T-cell (primary cell): ENCODE measurements around the gene MTMR2. TPM values are rescaled to one million over a fixed set of nuclear protein-coding genes. Genes with fewer than 3 reads are reported as not detected.

Source experiments
- ATAC-seq, 4 experiments: fragments of 200-7000 bp in 3 of 4; fragments of 150-1000 bp in 1 of 4; cut with Tn5 transposase; replicated peaks in 1 of 4; 1 replicate in 3 of 4; 2 replicates in 1 of 4; pipeline ENCODE4 v1.10.0; 2021; ENCODE audit warnings: moderate library complexity in 3 of 4, mild to moderate bottlenecking in 2 of 4, moderate number of reproducible peaks in 1 of 4
- CTCF ChIA-PET, 2 donors: fragments of 300-600 bp; sonication (Branson Sonifier 250); formaldehyde crosslinking; loops; one replicate each; lab custom pipeline; 2022; ENCODE audit warnings: antibody characterized with exemption in 2 of 2; lab: Charles Lee
- POLR2A ChIA-PET, 2 donors: fragments of 300-600 bp; sonication (Branson Sonifier 250); formaldehyde crosslinking; loops; one replicate each; lab custom pipeline; 2022; ENCODE audit warnings: antibody characterized with exemption in 2 of 2; lab: Charles Lee
- DNase-seq, 35 experiments: peaks; one replicate each; pipeline versions ENCODE4 v3.0.0 to v3.0.0-alpha.2; 2013 to 2023
- H3K27ac ChIP-seq: one replicate; pipeline ENCODE4 v1.5.1; 2013; ENCODE audit warnings: low read length
- H3K27me3 ChIP-seq, 2 experiments: replicated peaks in 1 of 2; 1 replicate in 1 of 2; 2 replicates in 1 of 2; pipeline versions ENCODE4 v1.6.1 to v1.7.0; 2013; ENCODE audit warnings: low read length in 1 of 2, mixed read lengths in 1 of 2; ENCODE audit not compliant: control insufficient read depth in 2 of 2, insufficient read depth in 2 of 2; ENCODE audit errors: extremely low read depth in 1 of 2
- H3K36me3 ChIP-seq, 2 donors: 1 replicate in 1 of 2; 2 replicates in 1 of 2; pipeline versions ENCODE4 v1.6.1 to v1.7.0; 2013; ENCODE audit warnings: low read length in 1 of 2; ENCODE audit not compliant: control insufficient read depth in 2 of 2, insufficient read depth in 1 of 2; ENCODE audit errors: extremely low read depth in 1 of 2
- H3K4me1 ChIP-seq, 2 experiments: 1 replicate in 1 of 2; 2 replicates in 1 of 2; pipeline versions ENCODE4 v1.6.1 to v1.7.0; 2013; ENCODE audit warnings: low read length in 2 of 2, mixed read lengths in 1 of 2; ENCODE audit not compliant: insufficient read depth in 2 of 2, control insufficient read depth in 1 of 2; ENCODE audit errors: extremely low read depth in 1 of 2
- H3K4me3 ChIP-seq, 2 donors: 1 replicate in 1 of 2; 2 replicates in 1 of 2; pipeline versions ENCODE4 v1.5.1 to v1.7.0; 2013; ENCODE audit warnings: mild to moderate bottlenecking in 2 of 2, low read length in 1 of 2, moderate library complexity in 1 of 2; ENCODE audit not compliant: control insufficient read depth in 1 of 2; ENCODE audit errors: extremely low read depth in 1 of 2
- H3K9me3 ChIP-seq: 2 replicates; pipeline ENCODE4 v1.7.0; 2013
- H3K27ac Mint-ChIP-seq, 2 donors: one replicate each; pipeline ENCODE4 v1.8.0; 2020 to 2021; ENCODE audit warnings: mild to moderate bottlenecking in 2 of 2, mixed read lengths in 2 of 2
- H3K27me3 Mint-ChIP-seq, 2 donors: one replicate each; pipeline ENCODE4 v1.8.0; 2021 to 2022; ENCODE audit warnings: mixed read lengths in 2 of 2
- H3K36me3 Mint-ChIP-seq: one replicate; pipeline ENCODE4 v1.8.0; 2021; ENCODE audit warnings: mixed read lengths
- H3K4me1 Mint-ChIP-seq, 3 donors: one replicate each; pipeline ENCODE4 v1.8.0; 2020 to 2022; ENCODE audit warnings: mixed read lengths in 3 of 3, mild to moderate bottlenecking in 1 of 3
- H3K4me3 Mint-ChIP-seq, 3 donors: one replicate each; pipeline ENCODE4 v1.8.0; 2020 to 2022; ENCODE audit warnings: mild to moderate bottlenecking in 3 of 3, mixed read lengths in 3 of 3, moderate library complexity in 3 of 3
- H3K9me3 Mint-ChIP-seq, 3 donors: one replicate each; pipeline ENCODE4 v1.8.0; 2020 to 2022; ENCODE audit warnings: mixed read lengths in 3 of 3
- WGBS: methylation state at CpG from one replicate; pipeline ENCODE4 v1.1.5; 2013; ENCODE audit warnings: missing lambda C conversion rate; ENCODE audit not compliant: insufficient coverage; 5-methylcytosine and 5-hydroxymethylcytosine counted together
- total RNA-seq, 35 experiments: library from RNA in 6 of 35; stranded (reverse) in 6 of 35; fragments of 120-200 nt in 1 of 35; gene quantifications; one replicate each; pipeline versions ENCODE4 v1.2.1 to v1.2.4 and lab custom pipeline; 2013 to 2026

The MTMR2 gene
- total RNA-seq, 5 donors from 2014 or later (not counting 1 experiment from before 2014, with no cell fraction given), result 11.0 to 14.6 (median 11.6) TPM

DNA sequence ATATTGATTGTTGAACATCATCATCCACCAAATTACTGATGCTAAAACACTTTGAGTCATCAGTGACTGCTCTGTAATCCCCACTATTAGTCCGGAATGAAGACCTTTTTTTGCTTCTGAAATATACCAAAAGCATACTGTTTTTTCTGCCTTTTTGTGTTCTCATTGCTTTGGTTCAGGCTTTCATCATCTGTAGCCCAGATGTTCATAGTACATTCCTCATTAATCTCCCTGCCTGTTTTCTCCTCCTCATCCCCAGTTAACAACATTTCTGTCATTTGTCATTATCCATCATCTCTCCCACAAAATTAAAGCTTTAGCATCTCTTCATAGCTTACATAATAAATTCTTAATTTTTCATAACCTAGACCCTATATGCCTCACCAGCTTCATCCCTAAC, 124.4 kb downstream of the MTMR2 start:
- no peak overlapping the region for H3K4me3 ChIP-seq
- DNase-seq, result no peak
- H3K27me3 ChIP-seq, result no peaks in the 10 kb centered on the region
- Mint-ChIP-seq H3K36me3 (peaks cover 35% of the 10 kb centered on the region), H3K27me3 (no peaks in the 10 kb centered on the region), H3K27ac (no peak overlapping the region), H3K4me1 (peaks cover 16 to 25% (median 17%) of the 10 kb centered on the region in 3 donors), H3K9me3 (no peaks in the 10 kb centered on the region), H3K4me3 (no peak overlapping the region)
- no peak for ATAC-seq
- ChIA-PET POLR2A (interaction anchor here in 1 of 2 donors (0.6 kb wide), 1 partner anchor 637 kb away, joined by 3 read pairs; no protein-coding TSS in a partner anchor), CTCF (interaction anchor here (1.0 to 1.2 kb wide), 2 partner anchors 21 to 36 kb away, joined by 3 read pairs; no protein-coding TSS in a partner anchor)
- 100% methylated on average over 1 of the region's 1 CpG for WGBS
- peaks cover 0 to 30% of the 10 kb centered on the region in 2 donors for H3K36me3 ChIP-seq
- H3K9me3 ChIP-seq, result no peaks in the 10 kb centered on the region
- no peak overlapping the region for H3K27ac ChIP-seq
- H3K4me1 ChIP-seq, result no peaks in the 10 kb centered on the region

DNA sequence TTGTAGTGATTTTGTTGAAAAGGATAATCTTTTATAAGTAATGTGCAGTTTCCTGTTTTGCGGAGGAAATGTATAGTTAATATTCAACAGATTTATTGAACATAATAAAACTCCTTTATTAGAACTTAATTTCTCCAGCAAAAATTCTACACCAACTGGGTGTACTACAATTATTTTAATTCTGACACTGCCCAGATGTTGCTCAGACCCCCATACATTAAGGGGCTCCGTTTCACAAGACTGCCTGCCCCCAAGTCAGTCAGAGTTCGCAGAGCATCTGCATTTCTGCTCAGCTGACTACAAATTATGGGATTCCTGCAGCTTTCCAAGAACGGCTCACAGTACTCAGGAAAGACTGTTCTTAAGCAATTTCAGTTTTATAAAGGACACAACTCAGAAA, 127.4 kb downstream of the MTMR2 start:
- ATAC-seq (no peak), DNase-seq (no peak)
- Mint-ChIP-seq H3K4me1 (peaks cover 44 to 45% (median 44%) of the 10 kb centered on the region in 3 donors), H3K27ac (no peak overlapping the region), H3K36me3 (peaks cover 26% of the 10 kb centered on the region), H3K9me3 (no peaks in the 10 kb centered on the region), H3K27me3 (no peaks in the 10 kb centered on the region), H3K4me3 (no peak overlapping the region)
- Histone ChIP-seq H3K27ac (no peak overlapping the region), H3K4me1 (peaks cover 5 to 7% of the 10 kb centered on the region in 2 experiments), H3K4me3 (no peak overlapping the region), H3K9me3 (no peaks in the 10 kb centered on the region), H3K36me3 (peaks cover 0 to 18% of the 10 kb centered on the region in 2 donors), H3K27me3 (no peaks in the 10 kb centered on the region)
- POLR2A ChIA-PET, result interaction anchor here in 1 of 2 donors (0.7 kb wide), 1 partner anchor 20 kb away, joined by 5 read pairs; no protein-coding TSS in a partner anchor
- CTCF ChIA-PET, result no interaction called here
- WGBS, result 100% methylated on average over 2 of the region's 4 CpGs

DNA sequence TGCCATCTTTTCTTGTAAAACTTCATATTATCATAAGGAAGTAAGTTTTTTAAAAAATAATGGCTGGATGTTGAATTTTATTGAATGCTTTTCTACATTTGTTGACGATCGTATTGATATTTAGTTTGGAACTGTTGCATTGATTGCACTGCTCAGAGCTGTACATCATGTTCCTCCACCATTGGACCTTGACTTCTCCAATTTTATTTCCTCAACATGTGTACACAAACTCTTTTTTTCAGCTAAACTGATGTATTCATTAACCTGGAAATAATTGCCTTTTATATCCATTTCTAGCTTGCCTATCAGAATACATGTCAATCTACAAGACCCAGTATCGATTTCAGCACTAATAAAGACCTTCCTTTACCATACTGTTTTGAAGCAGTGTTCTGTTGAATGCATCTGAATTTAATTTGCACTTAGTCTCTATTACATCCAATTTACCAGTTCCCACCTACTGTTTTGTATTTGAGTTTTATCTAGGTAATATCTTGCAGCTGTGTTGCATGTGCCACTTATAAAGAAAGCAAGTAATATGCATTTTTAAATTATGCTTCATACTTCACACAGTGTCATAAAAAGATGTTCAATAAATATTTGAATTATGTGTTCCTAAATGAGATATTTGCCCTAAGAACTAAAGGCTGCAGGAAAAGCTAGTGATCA, 128.1 kb downstream of the MTMR2 start:
- peaks cover 24% of the 10 kb centered on the region for H3K36me3 Mint-ChIP-seq
- Histone ChIP-seq H3K9me3 (no peaks in the 10 kb centered on the region), H3K4me1 (peaks cover 10 to 12% of the 10 kb centered on the region in 2 experiments), H3K27me3 (no peaks in the 10 kb centered on the region), H3K4me3 (no peak overlapping the region), H3K27ac (no peak overlapping the region), H3K36me3 (peaks cover 0 to 18% of the 10 kb centered on the region in 2 donors)
- no peaks in the 10 kb centered on the region for H3K27me3 Mint-ChIP-seq
- no peak overlapping the region for H3K27ac Mint-ChIP-seq
- peaks cover 49 to 51% (median 51%) of the 10 kb centered on the region in 3 donors for H3K4me1 Mint-ChIP-seq
- no peak for ATAC-seq
- H3K4me3 Mint-ChIP-seq, result no peak overlapping the region
- POLR2A ChIA-PET, result interaction anchor here in 1 of 2 donors (0.7 kb wide), 1 partner anchor 21 kb away, joined by 5 read pairs; no protein-coding TSS in a partner anchor
- WGBS, result no CpG with 5 or more reads among the region's 3 CpGs
- DNase-seq, result no peak
- CTCF ChIA-PET, result interaction anchor here in 1 of 2 donors (1.3 kb wide), 1 partner anchor 598 kb away, joined by 4 read pairs; no protein-coding TSS in a partner anchor
- no peaks in the 10 kb centered on the region for H3K9me3 Mint-ChIP-seq

DNA sequence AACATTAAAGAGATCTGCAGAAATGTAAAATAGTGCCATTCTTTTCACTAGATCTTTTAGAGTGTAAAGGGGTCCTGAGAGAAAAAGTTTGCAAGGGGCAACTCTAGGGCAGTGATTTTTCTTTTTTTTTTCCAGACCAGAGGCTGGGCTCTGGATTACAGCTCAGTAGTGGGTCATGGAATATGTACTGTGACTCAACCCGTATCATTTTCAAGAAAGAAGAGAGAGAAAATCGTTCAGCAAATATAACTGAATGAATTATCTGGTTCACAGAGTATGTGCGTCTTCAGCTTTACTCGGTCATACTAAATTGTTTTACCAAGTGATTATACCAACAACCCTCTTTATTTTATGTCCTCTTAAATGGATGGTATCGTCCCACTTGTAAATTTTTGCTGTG, 129.8 kb downstream of the MTMR2 start:
- no CpG with 5 or more reads among the region's 5 CpGs for WGBS
- no peaks in the 10 kb centered on the region for H3K9me3 ChIP-seq
- DNase-seq, result no peak
- peaks cover 0 to 1% of the 10 kb centered on the region in 2 donors for H3K36me3 ChIP-seq
- ATAC-seq, result no peak
- ChIA-PET POLR2A (no interaction called here), CTCF (interaction anchor here in 1 of 2 donors (1.0 kb wide), 1 partner anchor 10 kb away, joined by 4 read pairs; no protein-coding TSS in a partner anchor)
- Mint-ChIP-seq H3K4me1 (peaks cover 49 to 51% (median 51%) of the 10 kb centered on the region in 3 donors), H3K4me3 (no peak overlapping the region), H3K27ac (no peak overlapping the region), H3K9me3 (no peaks in the 10 kb centered on the region), H3K27me3 (no peaks in the 10 kb centered on the region), H3K36me3 (peaks cover 12% of the 10 kb centered on the region)
- H3K4me3 ChIP-seq, result no peak overlapping the region
- peaks cover 10 to 13% of the 10 kb centered on the region in 2 experiments for H3K4me1 ChIP-seq
- no peak overlapping the region for H3K27ac ChIP-seq
- H3K27me3 ChIP-seq, result no peaks in the 10 kb centered on the region

DNA sequence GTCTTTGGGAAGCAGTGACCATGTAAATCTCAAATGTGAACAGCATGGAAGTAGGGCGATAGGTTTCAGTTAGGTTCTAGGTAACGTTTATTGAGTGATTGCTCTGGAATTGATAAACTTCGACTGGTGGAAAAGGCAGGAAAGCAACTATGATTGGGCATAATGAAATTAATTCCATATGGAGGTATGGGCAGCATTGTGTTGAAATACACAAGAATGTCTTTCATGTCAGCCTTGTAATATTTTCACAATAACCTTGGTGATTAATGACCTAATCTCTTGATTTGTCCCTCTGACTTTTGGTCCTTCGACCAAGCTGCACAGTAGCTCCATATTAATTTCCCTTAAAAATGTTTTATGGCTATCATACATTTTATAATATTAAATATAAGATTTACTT, 130.8 kb downstream of the MTMR2 start:
- POLR2A ChIA-PET, result interaction anchor here (0.7 kb wide), 3 partner anchors 129 to 1301 kb away, joined by 3 to 5 read pairs (median 4); no protein-coding TSS in a partner anchor
- Histone ChIP-seq H3K36me3 (no peaks in the 10 kb centered on the region), H3K9me3 (no peaks in the 10 kb centered on the region), H3K27ac (no peak overlapping the region), H3K27me3 (no peaks in the 10 kb centered on the region), H3K4me3 (no peak overlapping the region), H3K4me1 (peaks cover 18 to 19% of the 10 kb centered on the region in 2 experiments)
- Mint-ChIP-seq H3K27ac (no peak overlapping the region), H3K4me3 (no peak overlapping the region), H3K9me3 (no peaks in the 10 kb centered on the region), H3K36me3 (peaks cover 13% of the 10 kb centered on the region), H3K4me1 (peaks cover 56 to 59% (median 56%) of the 10 kb centered on the region in 3 donors), H3K27me3 (no peaks in the 10 kb centered on the region)
- CTCF ChIA-PET, result interaction anchor here (0.6 to 1.4 kb wide), 3 partner anchors 42 to 639 kb away, joined by 3 to 5 read pairs (median 4); no protein-coding TSS in a partner anchor
- DNase-seq, result no peak
- WGBS, result 100% methylated on average over 2 of the region's 4 CpGs
- no peak for ATAC-seq

DNA sequence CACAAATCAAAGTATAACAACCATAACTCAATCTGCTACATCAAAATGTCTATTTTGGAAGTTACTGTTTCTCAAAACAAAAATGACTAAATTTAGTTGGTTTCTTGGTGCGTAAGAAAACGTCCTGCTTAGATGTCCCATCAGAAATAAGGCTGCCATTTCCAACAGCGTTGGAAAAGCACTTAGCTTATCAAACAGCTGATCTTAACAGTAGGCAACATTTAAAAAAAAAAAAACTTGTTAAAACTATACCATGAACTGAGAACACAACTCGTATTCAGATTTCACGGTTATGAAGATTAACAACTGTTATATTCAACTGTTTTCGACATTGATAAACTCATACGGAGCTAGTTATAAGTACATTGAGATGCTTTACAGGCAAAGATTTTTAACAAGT, 131.2 kb downstream of the MTMR2 start:
- CTCF ChIA-PET, result interaction anchor here (0.6 to 1.4 kb wide), 3 partner anchors 43 to 639 kb away, joined by 3 to 5 read pairs (median 4); no protein-coding TSS in a partner anchor
- no peak overlapping the region for H3K27ac Mint-ChIP-seq
- no peaks in the 10 kb centered on the region for H3K9me3 Mint-ChIP-seq

More for the DNA sequence above, 131.2 kb downstream of the MTMR2 start:
- DNase-seq (no peak), ATAC-seq (no peak)
- H3K36me3 Mint-ChIP-seq, result peaks cover 17% of the 10 kb centered on the region
- POLR2A ChIA-PET, result interaction anchor here (0.7 kb wide), 3 partner anchors 129 to 1300 kb away, joined by 3 to 5 read pairs (median 4); no protein-coding TSS in a partner anchor
- H3K4me1 Mint-ChIP-seq, result peaks cover 60 to 63% (median 61%) of the 10 kb centered on the region in 3 donors
- no peaks in the 10 kb centered on the region for H3K27me3 Mint-ChIP-seq
- Histone ChIP-seq H3K27me3 (no peaks in the 10 kb centered on the region), H3K36me3 (no peaks in the 10 kb centered on the region), H3K27ac (no peak overlapping the region), H3K4me1 (peaks cover 19 to 21% of the 10 kb centered on the region in 2 experiments), H3K9me3 (no peaks in the 10 kb centered on the region), H3K4me3 (no peak overlapping the region)
- H3K4me3 Mint-ChIP-seq, result no peak overlapping the region
- WGBS, result 100% methylated on average over 2 of the region's 7 CpGs
